Aorta (tissue), 5 donors: ENCODE results near the gene HSD11B2. TPM values are rescaled to one million over a fixed set of nuclear protein-coding genes. Genes with fewer than 3 reads are reported as not detected.
A peak's percentile ranks its signal among the peaks of the same experiment; 100 is the strongest.

ENCODE experiments used
- ATAC-seq: fragments of 200-7000 bp; cut with Tn5 transposase; one replicate; pipeline ENCODE4 v1.9.1; 2022; ENCODE audit warnings: moderate library complexity; ENCODE audit not compliant: low FRiP score
- DNase-seq, 2 donors: peaks; one replicate each; pipeline ENCODE4 v3.0.0-alpha.2; 2020
- H3K27ac ChIP-seq, 2 donors: one replicate each; pipeline ENCODE4 v1.5.1; 2013; ENCODE audit warnings: low read length in 2 of 2, mild to moderate bottlenecking in 2 of 2, moderate library complexity in 2 of 2, control low read depth in 1 of 2, inconsistent platforms in 1 of 2, low read depth in 1 of 2
- H3K27me3 ChIP-seq, 2 donors: one replicate each; pipeline ENCODE4 v1.6.1; 2013; ENCODE audit warnings: control low read depth in 1 of 2, low read length in 1 of 2, mild to moderate bottlenecking in 1 of 2, moderate library complexity in 1 of 2; ENCODE audit not compliant: insufficient read depth in 2 of 2, control insufficient read depth in 1 of 2
- H3K36me3 ChIP-seq, 2 donors: one replicate each; pipeline ENCODE4 v1.6.1; 2013; ENCODE audit warnings: control low read depth in 1 of 2, low read length in 1 of 2, mild to moderate bottlenecking in 1 of 2; ENCODE audit not compliant: insufficient read depth in 2 of 2, control insufficient read depth in 1 of 2
- H3K4me1 ChIP-seq, 2 donors: one replicate each; pipeline ENCODE4 v1.6.1; 2013; ENCODE audit warnings: low read length in 2 of 2, control low read depth in 1 of 2, mild to moderate bottlenecking in 1 of 2, moderate library complexity in 1 of 2; ENCODE audit not compliant: insufficient read depth in 2 of 2, control insufficient read depth in 1 of 2
- H3K4me3 ChIP-seq, 2 donors: one replicate each; pipeline ENCODE4 v1.5.1; 2013; ENCODE audit warnings: low read length in 2 of 2, control low read depth in 1 of 2, mild to moderate bottlenecking in 1 of 2
- H3K9me3 ChIP-seq: one replicate; pipeline ENCODE4 v1.6.1; 2013; ENCODE audit warnings: mild to moderate bottlenecking, low read length; ENCODE audit not compliant: control insufficient read depth
- WGBS, 2 donors: extraction: QIAGEN DNeasy Blood & Tissue Kit; methylation state at CpG; one replicate each; pipeline ENCODE4 v1.1.7; 2013; 5-methylcytosine and 5-hydroxymethylcytosine counted together
- intact Hi-C, 2 donors: fragments of 100-400 bp; cut with DNase I; formaldehyde crosslinking; loops; one replicate each; pipeline versions ENCODE4 v1.14.2 to v1.15.0; 2022
- polyA plus RNA-seq, 2 donors: library from polyadenylated mRNA; stranded (reverse); fragments of 200-250 nt; gene quantifications; one replicate each; pipeline ENCODE4 v1.2.3, GENCODE V29; 2013
- total RNA-seq, 2 donors: library from RNA; stranded (reverse); fragmentation: NEBNext Ultra II Directional; extraction: Animal tissue kit (Norgen Biotek cat#: 25700); gene quantifications; one replicate each; pipeline ENCODE4 v1.2.1, GENCODE V29; 2021
- donor health status: healthy with polysubstance abuse.
- donor health status: Bipolar disorder and iron deficiency.
- donor health status: DM: no; HTN: no; CAD: no.
- donor health status: DM: no; HTN: no; CAD: no.
- donor health status: DM: yes; HTN: yes; CAD: no.

HSD11B2 gene
- total and polyA plus RNA-seq, 4 donors = 1.1 to 13.3 TPM; not detected in 2

DNA sequence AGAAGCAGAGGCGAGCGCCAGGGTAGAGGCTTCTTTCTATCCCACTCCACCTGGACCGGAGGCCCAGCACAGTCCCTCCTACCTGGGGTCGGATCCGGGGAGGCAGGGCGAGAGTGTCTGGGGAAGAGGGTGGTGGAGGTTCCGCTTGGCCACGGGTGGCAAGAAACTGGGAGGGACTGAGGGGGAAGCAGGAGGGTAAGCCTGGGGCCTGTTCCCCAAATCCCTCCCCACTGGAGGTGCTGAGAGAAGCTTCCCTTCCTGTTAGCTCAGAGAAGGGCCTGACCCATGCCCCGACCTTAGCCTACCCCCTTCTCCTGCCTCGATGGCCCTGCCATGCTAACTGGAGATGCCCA lies 35.8 kb upstream of the HSD11B2 start:
- H3K27me3 ChIP-seq = no peaks in the 10 kb centered on the region
- H3K9me3 ChIP-seq = no peaks in the 10 kb centered on the region
- ATAC-seq = no peak
- WGBS, 2 donors = 75 to 79% methylated on average over 10 of the region's 10 CpGs
- no peaks in the 10 kb centered on the region for H3K4me1 ChIP-seq
- intact Hi-C loops = no loop called here
- no peak overlapping the region for H3K4me3 ChIP-seq
- DNase-seq = no peak
- H3K27ac ChIP-seq = no peak overlapping the region
- H3K36me3 ChIP-seq = no peaks in the 10 kb centered on the region

DNA sequence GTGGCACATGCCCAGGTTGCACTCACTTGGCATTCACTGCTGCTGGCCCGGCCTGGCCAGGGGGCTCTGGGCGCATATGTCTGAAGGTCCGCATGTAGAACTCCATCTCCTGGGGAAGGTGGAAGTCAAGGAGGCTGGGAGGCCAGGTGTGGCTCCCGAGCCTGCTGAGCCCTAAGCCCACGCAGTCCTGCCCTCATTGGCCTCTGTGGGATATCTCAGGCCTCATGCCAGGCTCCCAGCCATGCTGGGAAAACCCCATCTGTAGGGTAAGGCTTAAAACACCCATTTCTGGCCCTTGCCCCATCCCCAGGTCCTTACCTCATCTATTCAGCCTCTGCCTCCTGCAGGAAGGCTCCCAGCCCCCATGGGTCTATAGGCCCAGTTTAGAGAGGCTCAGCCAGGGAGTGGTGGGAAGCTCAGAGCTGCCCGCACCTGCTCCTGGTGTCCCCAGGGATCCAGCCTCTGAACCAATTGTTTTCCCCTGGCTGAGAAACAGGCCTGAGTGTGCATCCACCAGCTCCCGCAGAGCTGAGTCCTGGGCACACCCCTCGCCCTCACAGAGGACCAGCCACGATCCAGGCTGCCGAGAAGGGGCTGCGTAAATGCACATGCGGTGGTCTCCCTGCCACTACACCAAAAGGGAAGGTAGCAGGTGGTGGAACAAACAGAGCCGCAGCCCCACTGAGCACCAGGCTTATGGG lies 35.3 kb upstream of the HSD11B2 start:
- no peak overlapping the region for H3K27ac ChIP-seq
- ATAC-seq (no peak), DNase-seq (peak in 1 of 2 donors; percentile 63)
- H3K36me3 ChIP-seq = no peaks in the 10 kb centered on the region
- no peaks in the 10 kb centered on the region for H3K9me3 ChIP-seq
- WGBS, 2 donors = 88 to 89% methylated on average over 13 of the region's 13 CpGs
- no peaks in the 10 kb centered on the region for H3K4me1 ChIP-seq
- H3K4me3 ChIP-seq = no peak overlapping the region
- intact Hi-C loops = no loop called here
- H3K27me3 ChIP-seq = no peaks in the 10 kb centered on the region

DNA sequence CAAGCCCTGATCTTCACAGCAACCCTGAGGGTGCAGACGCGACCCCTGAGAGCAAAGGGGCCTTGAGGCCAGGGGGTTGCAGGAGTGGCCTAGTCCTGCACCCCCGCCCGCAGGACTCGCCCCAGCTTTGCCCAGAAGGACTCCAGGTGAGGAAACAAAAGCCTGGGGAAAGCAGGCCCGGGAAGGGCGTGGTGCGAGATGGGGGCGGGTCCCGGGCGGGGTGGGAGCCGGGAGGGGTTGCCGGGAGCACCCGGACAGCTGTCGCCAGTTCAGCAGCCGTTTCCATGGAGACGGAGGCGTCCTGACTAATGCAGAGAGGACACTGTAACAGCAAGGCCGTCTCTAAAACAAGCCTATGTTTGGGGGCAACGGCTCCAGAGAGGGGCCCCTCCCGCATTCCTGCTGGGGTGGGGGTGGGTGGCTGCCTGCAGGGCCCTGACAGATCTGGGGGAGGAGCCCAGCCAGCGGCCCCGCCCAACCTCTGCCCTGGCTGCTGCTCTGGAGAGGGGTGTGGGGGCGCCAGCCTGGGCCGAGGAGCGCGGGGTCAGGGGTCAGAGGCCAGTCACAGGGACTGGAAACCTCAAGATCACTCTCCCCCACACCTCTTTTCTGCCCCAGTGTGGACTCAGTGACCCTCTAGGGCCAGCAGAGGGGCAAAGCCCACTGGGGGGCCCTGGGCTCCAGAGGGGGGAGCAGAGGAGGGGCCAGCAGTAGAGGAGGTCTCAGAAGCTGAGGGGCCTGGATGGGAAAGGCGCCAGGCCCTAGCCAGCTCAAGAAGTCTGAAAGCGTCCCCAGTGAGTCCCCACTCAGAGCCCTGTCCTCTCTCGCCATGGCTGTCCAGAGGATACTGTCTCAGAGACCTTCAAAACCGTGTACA lies 34.5 kb upstream of the HSD11B2 start:
- H3K4me1 ChIP-seq = no peaks in the 10 kb centered on the region
- H3K27ac ChIP-seq = no peak overlapping the region
- no peaks in the 10 kb centered on the region for H3K9me3 ChIP-seq
- intact Hi-C loops = no loop called here
- no peaks in the 10 kb centered on the region for H3K27me3 ChIP-seq
- H3K4me3 ChIP-seq = no peak overlapping the region
- ATAC-seq (peak; percentile 17), DNase-seq (peak; percentile 85 to 89)
- 35 to 37% methylated on average over 24 to 31 of the region's 31 CpGs for WGBS, 2 donors
- H3K36me3 ChIP-seq = no peaks in the 10 kb centered on the region

DNA sequence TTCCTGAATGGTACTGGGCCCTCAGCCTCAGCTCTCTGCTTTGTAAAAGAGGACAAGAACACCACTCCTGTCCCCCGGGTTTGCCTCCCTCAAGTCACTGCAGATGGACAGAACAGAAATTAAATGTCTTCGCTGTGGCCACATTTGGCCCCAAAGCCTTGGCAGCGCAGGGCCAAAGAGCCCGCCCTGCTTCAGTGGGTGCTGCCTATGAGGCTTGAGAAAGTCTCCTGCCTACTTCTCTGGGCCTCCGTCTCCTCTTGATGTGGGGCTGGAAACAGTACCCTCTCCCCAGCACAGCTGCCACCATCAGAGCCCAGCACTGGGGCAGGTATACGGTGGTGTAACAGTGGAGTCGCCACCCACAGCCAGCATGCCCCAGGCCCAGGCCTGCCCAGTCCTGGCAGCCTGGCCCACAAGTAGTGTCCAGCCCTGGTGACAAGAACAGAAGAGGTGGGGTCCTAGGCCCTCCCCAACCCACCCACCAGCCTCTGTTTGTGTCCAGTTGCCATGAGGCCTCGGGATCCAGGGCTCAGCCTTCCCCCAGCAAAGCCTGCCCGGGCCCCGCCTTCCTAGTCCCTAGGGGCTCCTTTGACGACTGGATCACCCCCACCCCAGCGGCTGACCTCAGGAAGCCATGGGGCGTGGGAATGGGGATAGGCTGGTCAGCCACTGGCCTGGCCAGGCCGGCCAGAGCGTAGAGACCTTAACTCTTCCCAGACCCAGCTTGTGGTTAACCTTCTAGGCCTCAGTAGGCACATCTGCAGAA lies 33.7 kb upstream of the HSD11B2 start:
- intact Hi-C loops = no loop called here
- no peak for ATAC-seq
- Histone ChIP-seq H3K9me3 (no peaks in the 10 kb centered on the region), H3K36me3 (no peaks in the 10 kb centered on the region), H3K4me3 (no peak overlapping the region), H3K27ac (no peak overlapping the region), H3K27me3 (no peaks in the 10 kb centered on the region), H3K4me1 (no peaks in the 10 kb centered on the region)
- peak in 1 of 2 donors; percentile 80 for DNase-seq
- 76% methylated on average over 15 of the region's 15 CpGs for WGBS, 2 donors

DNA sequence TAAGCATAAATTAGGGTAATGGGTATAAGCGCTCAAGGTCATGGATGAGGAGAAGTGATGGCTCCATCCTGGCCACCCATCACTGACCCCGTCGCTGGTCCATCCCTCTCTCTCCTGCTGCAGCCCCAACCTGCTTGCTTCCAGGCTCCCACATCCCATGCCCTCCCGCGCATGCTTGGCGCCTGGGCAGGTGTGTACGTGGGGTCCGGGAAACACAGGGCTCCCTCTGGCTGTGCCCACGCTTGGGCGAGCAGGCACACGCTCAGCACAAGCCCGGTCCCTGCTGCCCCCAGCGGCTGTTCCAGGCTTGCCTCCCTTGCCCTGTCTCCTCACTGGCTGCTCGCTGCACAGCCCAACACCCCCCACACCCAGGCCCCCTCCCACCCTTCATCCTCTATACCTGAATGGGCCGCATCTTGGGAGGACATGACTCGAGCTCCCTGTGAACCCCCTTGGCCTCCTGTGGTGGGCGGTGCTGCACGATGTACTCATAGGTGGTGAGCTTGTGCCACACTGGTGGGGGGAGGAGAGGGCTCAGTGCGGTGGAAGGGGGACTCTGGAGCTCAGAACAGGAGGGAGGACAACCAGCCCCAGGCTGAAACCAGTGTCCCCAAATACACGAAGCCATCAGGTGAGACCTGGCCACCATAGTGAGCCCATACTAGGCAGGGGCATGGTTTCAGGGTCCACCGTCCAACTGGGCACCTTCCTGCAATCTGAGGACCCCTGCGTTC lies 32.9 kb upstream of the HSD11B2 start:
- intact Hi-C loops = no loop called here
- no peak overlapping the region for H3K27ac ChIP-seq
- H3K27me3 ChIP-seq = no peaks in the 10 kb centered on the region
- no peak for ATAC-seq
- peak in 1 of 2 donors; percentile 69 for DNase-seq
- no peaks in the 10 kb centered on the region for H3K36me3 ChIP-seq
- no peak overlapping the region for H3K4me3 ChIP-seq
- no peaks in the 10 kb centered on the region for H3K4me1 ChIP-seq
- H3K9me3 ChIP-seq = no peaks in the 10 kb centered on the region
- WGBS, 2 donors = 80 to 86% methylated on average over 19 to 22 of the region's 22 CpGs

DNA sequence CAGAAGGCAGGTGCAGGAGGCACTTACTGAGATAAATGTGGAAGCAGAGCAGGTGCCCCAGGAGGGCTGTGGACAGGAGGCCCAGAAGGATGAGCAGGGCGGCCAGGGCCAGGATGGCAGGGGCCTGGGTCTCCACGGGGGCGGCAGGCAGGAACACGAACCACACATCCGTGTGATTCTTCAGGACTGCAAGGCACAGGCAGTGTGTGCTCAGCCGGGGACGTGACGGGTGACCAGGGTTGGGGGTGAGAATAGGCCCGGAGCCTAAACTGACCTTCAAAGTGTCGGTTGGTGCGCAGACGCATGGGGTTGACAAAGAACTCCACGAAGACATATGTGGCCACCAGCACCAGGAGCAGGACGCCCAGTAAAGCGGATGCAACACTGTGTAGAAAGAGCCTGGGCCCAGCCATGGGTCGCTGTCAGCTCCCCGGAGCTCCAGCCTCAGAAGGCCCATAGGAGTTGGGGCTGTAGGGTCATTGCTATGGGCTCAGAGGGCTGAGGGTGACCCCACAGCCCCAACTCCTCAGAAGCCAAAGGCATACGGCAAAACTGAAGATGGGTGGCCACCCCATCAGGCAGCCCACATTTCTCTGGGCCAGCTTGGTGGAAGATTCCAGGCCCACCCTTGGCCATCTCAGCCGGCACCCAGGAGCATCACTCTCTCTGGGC lies 32.2 kb upstream of the HSD11B2 start:
- intact Hi-C loops = no loop called here
- Histone ChIP-seq H3K27me3 (no peaks in the 10 kb centered on the region), H3K36me3 (no peaks in the 10 kb centered on the region), H3K27ac (no peak overlapping the region), H3K9me3 (no peaks in the 10 kb centered on the region), H3K4me3 (no peak overlapping the region), H3K4me1 (no peaks in the 10 kb centered on the region)
- no peak for ATAC-seq
- 93 to 94% methylated on average over 19 of the region's 19 CpGs for WGBS, 2 donors
- DNase-seq = peak in 1 of 2 donors; percentile 73

DNA sequence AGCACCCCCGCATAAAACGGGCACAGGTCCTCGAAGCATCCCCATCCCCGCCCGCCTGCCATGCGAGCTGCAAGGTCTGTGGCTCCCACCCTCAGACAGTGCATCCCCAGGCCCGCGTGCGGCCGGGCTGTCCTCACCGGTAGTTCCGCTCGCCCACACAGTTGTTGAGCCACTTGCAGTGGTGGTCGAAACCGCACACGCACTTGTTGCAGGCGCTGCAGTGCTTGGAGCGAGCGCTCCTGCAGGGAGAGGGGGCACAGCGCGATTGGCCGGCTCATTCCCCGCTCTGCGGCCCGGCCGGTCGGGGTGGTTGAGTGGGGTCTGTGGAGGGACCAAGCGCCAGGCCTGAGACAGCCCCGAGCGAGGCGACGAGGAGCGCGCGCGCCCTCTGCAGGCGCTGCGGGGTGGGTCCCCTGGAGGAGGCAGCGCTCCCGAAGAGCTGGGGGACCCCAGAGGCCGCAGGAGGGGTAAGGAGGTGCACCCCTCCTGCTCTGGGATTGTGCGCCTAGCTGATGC lies 31.6 kb upstream of the HSD11B2 start:
- peak; percentile 33 for ATAC-seq
- Histone ChIP-seq H3K27me3 (no peaks in the 10 kb centered on the region), H3K9me3 (no peaks in the 10 kb centered on the region), H3K36me3 (no peaks in the 10 kb centered on the region), H3K27ac (no peak overlapping the region), H3K4me1 (no peaks in the 10 kb centered on the region), H3K4me3 (no peak overlapping the region)
- intact Hi-C loops = no loop called here
- 24 to 27% methylated on average over 42 of the region's 42 CpGs for WGBS, 2 donors
- DNase-seq = peak in 1 of 2 donors; percentile 84
